SK-N-SH treated with all-trans-retinoic acid at 6 μM for 48 hours (cell line): ENCODE data around the gene AEBP2.

Source experiments
- ESRRG ChIP-seq: fragments of 250-450 bp; sonication (Bioruptor Pico); IDR thresholded peaks from 2 replicates; pipeline ENCODE4 v1.6.1; 2021; ENCODE audit warnings: mild to moderate bottlenecking
- ZFP30 ChIP-seq: fragments of 450-650 bp; formaldehyde crosslinking; IDR thresholded peaks from 2 replicates; pipeline ENCODE4 v1.5.0; 2022; ENCODE audit warnings: mild to moderate bottlenecking, moderate library complexity

GRCh38 chr12:19561411-19561961, 122.2 kb downstream of the AEBP2 start:
- TF ChIP-seq ZFP30 (CRISPR knock-in tag) (no peak), ESRRG (CRISPR knock-in tag) (no peak)
